ENCODE results near the gene PHKA2.

DNA sequence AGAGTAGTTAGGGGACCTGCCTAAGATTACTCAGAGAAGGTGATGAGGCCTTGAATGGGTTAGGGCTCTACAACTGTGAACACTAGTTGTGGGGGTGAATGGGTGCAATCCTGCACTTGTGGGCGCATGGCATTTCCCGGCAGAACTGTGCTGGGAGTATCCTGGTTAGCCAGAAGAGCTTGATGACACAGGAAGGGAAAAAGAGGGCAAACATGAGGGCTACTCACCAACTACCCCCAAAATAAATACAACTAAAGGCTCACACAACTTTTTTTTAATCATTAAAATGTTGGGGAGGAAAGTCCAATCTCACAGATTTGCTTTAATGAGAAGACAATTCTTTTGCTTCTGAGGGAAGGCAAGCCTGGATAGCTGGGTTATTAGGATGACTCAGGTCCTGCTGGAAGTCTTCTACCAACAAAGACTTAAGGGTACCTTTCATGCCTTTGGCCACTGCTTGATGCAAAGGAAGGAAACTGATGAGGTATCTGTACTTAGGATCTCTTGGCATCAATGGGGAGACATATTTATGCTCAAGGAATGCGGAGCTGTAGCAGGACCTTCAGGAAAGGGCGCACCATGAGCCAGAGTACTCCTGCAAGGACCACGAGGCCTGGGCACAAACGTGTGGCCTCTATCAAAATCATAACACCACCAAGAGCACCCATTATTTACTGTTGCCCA, 2.6 kb downstream of the PHKA2 start:
- TF ChIP-seq POLR2A (IDR thresholded peaks at IDR 0.05): no peak
- TF ChIP-seq, protein P1, sequence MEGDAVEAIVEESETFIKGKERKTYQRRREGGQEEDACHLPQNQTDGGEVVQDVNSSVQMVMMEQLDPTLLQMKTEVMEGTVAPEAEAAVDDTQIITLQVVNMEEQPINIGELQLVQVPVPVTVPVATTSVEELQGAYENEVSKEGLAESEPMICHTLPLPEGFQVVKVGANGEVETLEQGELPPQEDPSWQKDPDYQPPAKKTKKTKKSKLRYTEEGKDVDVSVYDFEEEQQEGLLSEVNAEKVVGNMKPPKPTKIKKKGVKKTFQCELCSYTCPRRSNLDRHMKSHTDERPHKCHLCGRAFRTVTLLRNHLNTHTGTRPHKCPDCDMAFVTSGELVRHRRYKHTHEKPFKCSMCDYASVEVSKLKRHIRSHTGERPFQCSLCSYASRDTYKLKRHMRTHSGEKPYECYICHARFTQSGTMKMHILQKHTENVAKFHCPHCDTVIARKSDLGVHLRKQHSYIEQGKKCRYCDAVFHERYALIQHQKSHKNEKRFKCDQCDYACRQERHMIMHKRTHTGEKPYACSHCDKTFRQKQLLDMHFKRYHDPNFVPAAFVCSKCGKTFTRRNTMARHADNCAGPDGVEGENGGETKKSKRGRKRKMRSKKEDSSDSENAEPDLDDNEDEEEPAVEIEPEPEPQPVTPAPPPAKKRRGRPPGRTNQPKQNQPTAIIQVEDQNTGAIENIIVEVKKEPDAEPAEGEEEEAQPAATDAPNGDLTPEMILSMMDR (IDR thresholded peaks at IDR 0.05 in 8 of 11, conservative IDR thresholded peaks at IDR 0.05 in 3 of 11): no peak
